ENCODE measurements around the gene MORC2.

The MORC2 gene

GRCh38 chr22:30919973-30920372 lies 48.6 kb downstream of the MORC2 start:
- DNase-seq = no peak

GRCh38 chr22:30918761-30919160 lies 49.8 kb downstream of the MORC2 start:
- DNase-seq = no peak

- no peak for DNase-seq
Measured at GRCh38 chr22:30910358-30910757, 58.2 kb downstream of the MORC2 start.

- no peak for DNase-seq
Measured at GRCh38 chr22:30909306-30909705, 59.3 kb downstream of the MORC2 start.

- DNase-seq = no peak
Measured at GRCh38 chr22:30908051-30908461, 60.5 kb downstream of the MORC2 start.

- no peak for DNase-seq
Measured at GRCh38 chr22:30906946-30907345, 61.6 kb downstream of the MORC2 start.

GRCh38 chr22:30906411-30906810 lies 62.2 kb downstream of the MORC2 start:
- DNase-seq = no peak

GRCh38 chr22:30905696-30906341 lies 62.8 kb downstream of the MORC2 start:
- no peak for DNase-seq

GRCh38 chr22:30903876-30904460 lies 64.6 kb downstream of the MORC2 start:
- DNase-seq = no peak

- no peak for DNase-seq
Measured at GRCh38 chr22:30902496-30903357, 65.8 kb downstream of the MORC2 start.

- no peak for DNase-seq
Measured at GRCh38 chr22:30894371-30894740, 74.2 kb downstream of the MORC2 start.

- DNase-seq = no peak
Measured at GRCh38 chr22:30893434-30894370, 74.9 kb downstream of the MORC2 start.

GRCh38 chr22:30892731-30893221 lies 75.8 kb downstream of the MORC2 start:
- DNase-seq = no peak

- no peak for DNase-seq
Measured at GRCh38 chr22:30892286-30892685, 76.3 kb downstream of the MORC2 start.

GRCh38 chr22:30891781-30892180 lies 76.8 kb downstream of the MORC2 start:
- no peak for DNase-seq

GRCh38 chr22:30891443-30891755 lies 77.2 kb downstream of the MORC2 start:
- DNase-seq = no peak

- peak in 1 of 5 experiments; percentile 36 for DNase-seq
Measured at GRCh38 chr22:30890686-30891442, 77.7 kb downstream of the MORC2 start.

- DNase-seq = no peak
Measured at GRCh38 chr22:30889996-30890480, 78.5 kb downstream of the MORC2 start.

- DNase-seq = no peak
Measured at GRCh38 chr22:30889268-30889995, 79.1 kb downstream of the MORC2 start.

- no peak for DNase-seq
Measured at GRCh38 chr22:30887861-30888260, 80.7 kb downstream of the MORC2 start.

- DNase-seq = no peak
Measured at GRCh38 chr22:30887453-30887852, 81.1 kb downstream of the MORC2 start.
